GM18508 (cell line): Measurements from ENCODE around the gene PLXNB3.

ENCODE experiments used
- ATAC-seq: cut with Tn5 transposase; IDR thresholded peaks from one replicate; pipeline ENCODE4 v1.9.1; 2021; ENCODE audit warnings: moderate number of reproducible peaks; ENCODE audit not compliant: insufficient read depth, unreplicated experiment

The PLXNB3 gene

DNA sequence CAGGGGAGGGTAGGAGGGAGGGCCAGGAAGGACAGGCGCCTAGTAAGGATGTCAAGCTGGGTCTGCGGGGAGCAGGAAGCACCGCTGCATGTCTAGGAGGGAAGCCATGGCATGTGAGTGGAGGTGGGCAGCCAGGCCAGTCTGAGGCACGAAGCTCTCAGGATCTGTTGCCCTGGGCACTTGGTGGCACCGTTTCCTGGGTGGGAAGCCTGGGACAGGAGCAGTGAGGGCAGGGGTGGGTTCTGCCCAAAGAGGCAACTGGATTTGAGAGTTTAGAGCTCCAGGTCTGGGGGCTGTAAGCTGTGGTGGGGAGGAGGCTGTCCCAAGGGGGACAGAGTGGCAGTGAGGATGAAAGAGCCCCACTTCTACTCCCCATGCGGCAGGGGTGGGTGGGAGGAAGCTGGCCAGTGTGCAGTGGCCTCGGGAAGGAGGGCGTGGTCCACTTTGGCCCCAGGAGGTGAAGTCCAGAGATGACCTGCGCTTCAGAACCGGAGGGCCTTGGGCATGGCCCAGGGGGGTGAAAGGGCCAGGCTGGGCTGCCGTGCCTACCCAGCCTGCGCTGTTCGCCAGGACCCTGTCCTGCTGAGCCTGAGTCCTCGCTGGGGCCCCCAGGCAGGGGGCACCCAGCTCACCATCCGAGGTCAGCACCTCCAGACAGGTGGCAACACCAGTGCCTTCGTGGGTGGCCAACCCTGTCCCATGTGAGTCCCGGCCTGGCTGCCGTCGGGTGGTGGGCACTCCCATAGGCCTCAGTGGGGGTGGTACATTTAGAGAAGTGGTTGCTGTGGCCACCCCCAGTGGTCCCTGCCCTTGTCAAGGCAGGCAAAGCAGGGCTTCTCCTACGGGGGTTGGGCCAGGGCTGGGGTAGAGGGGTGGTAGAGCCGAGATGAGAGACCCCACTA, 8.5 kb downstream of the PLXNB3 start:
- no peak for ATAC-seq

DNA sequence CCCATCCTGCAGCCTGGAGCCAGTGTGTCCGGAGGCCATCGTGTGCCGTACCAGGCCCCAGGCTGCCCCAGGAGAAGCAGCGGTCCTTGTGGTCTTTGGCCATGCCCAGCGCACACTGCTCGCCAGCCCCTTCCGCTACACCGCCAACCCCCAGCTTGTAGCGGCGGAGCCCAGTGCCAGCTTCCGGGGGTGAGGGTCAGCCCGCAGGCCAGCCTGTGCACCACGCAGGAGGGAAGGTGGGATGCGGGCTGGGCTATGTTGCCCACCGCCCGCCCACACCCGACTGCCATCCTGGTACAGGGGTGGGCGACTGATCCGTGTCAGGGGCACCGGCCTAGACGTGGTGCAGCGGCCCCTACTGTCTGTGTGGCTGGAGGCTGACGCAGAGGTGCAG, 9.2 kb downstream of the PLXNB3 start:
- ATAC-seq = no peak

DNA sequence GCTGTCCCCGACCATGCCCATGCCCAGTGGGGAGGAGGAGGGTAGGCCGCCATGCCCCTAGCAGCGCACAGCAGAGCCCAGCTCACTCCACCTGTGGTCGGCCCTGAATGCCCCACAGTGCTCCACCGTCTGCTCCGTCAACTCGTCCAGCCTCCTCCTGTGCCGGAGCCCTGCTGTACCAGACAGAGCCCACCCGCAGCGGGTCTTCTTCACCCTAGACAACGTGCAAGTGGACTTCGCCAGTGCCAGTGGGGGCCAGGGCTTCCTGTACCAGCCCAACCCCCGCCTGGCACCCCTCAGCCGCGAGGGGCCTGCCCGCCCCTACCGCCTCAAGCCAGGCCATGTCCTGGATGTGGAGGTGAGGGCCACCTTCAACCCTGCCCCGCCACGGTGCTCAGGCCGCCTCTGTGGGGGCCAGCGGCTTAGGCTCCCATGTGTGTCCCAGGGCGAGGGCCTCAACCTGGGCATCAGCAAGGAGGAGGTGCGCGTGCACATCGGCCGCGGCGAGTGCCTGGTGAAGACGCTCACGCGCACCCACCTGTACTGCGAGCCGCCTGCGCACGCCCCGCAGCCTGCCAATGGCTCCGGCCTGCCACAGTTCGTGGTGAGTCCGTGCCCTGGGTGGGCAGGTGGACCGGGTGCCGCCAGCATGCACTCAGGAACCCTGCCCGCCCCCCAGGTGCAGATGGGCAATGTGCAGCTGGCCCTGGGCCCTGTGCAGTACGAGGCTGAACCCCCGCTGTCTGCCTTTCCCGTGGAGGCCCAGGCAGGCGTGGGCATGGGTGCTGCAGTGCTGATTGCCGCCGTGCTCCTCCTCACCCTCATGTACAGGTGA, 9.9 kb downstream of the PLXNB3 start:
- no peak for ATAC-seq

DNA sequence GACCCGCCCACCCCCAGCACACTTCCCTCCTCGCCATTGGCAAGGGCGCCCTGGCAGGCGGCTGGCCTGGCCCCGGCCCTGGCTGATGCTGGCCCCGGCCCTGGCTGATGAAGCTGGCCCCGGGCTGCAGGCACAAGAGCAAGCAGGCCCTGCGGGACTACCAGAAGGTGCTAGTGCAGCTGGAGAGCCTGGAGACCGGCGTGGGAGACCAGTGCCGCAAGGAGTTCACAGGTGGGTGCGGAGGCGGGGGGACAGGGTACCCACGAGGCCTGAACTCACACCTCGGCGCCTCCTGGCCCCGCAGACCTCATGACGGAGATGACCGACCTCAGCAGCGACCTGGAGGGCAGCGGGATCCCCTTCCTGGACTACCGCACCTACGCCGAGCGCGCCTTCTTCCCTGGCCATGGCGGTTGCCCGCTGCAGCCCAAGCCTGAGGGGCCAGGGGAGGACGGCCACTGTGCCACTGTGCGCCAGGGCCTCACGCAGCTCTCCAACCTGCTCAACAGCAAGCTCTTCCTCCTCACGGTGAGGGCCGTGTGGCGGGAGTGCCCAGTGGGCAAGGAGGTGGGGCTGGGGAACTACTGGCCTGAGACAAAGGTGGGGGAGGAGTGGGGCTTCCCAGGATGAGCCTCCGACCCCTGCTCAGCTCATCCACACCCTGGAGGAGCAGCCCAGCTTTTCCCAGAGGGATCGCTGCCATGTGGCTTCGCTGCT, 10.7 kb downstream of the PLXNB3 start:
- ATAC-seq = no peak

DNA sequence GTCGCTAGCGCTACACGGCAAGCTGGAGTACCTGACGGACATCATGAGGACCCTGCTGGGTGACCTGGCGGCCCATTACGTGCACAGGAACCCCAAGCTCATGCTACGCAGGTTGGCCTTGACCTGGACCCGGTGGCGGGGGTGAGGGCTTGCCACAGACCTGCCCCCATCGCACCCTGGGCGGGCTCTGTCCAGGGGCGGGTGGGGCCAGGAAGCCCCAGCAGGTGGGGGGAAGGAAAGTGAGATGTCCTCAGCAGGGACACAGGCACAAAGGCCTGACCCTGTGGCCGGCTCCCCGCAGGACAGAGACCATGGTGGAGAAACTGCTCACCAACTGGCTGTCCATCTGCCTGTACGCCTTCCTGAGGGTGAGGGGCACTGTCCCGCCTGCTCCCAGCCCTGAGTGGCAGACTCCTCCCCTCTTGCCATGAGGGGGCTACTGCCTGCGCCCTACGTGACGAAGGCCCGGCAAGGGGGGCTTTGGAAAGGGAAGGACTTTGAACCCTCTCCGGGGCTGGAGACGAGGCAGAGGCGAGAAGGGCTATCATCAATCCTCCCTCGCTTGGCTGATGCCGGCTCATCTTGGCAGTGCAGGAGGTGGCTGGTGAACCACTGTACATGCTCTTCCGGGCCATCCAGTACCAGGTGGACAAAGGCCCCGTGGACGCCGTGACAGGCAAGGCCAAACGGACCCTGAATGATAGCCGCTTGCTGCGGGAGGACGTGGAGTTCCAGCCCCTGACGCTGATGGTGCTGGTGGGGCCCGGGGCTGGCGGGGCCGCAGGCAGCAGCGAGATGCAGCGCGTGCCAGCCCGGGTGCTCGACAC, 11.5 kb downstream of the PLXNB3 start:
- ATAC-seq = no peak

DNA sequence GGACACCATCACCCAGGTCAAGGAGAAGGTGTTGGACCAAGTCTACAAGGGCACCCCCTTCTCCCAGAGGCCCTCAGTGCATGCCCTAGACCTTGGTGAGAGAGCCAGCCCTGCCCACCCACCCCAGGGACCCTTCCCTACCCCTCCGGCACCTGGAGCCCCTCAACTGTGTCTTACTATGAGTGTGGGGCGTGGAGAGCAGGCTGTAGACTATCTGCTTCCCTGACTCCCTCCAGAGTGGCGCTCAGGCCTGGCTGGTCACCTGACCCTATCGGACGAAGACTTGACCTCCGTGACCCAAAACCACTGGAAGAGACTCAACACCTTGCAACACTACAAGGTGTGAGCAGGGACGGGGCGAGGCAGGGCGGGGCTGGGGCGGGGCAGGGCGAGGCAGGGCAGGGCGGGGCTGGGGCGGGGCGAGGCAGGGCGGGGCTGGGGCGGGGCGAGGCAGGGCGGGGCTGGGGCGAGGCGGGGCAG, 12.1 kb downstream of the PLXNB3 start:
- ATAC-seq = no peak

DNA sequence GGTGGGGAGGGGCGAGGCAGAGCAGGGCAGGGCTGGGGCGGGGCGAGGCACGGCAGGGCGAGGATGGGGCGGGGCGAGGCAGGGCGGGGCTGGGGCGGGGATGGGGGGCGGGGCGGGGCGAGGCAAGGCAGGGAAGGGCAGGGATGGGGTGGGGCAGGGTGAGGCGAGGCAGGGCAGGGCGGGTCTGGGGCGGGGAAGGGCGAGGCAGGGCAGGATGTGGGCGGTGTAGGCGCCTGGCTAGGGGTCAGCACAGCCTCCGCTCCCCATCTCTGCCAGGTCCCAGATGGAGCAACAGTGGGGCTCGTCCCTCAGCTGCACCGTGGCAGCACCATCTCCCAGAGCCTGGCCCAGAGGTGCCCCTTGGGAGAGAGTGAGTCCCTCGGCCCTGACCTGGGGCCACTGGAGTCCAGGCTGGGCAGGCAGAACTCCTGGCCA, 12.6 kb downstream of the PLXNB3 start:
- ATAC-seq = no peak

DNA sequence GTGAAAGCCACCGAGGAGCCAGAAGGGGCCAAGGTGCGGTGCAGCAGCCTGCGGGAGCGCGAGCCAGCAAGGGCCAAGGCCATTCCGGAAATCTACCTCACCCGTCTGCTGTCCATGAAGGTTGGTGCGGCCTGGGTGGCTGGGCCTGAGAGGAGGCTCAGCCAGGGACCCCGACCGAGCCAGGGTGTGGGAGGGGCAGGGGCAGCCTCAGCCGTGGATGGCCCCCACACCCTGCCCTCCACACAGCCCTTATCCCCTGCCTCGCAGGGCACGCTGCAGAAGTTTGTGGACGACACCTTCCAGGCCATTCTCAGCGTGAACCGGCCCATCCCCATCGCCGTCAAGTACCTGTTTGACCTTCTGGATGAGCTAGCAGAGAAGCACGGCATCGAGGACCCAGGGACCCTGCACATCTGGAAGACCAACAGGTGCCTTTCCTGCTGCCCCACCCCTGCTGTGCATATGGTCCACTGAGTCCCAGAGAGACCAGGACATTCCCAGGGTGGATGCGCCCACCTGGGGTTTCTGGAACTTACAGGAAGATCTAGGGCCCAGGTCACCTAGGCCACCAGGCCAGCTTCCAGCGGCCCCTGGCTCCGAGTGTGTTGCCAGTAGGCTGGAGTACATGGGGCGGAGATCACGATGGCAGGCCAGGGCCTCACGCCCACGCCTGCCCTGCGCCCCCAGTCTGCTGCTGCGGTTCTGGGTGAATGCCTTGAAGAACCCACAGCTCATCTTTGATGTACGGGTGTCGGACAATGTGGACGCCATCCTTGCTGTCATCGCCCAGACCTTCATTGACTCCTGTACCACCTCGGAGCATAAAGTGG, 13.4 kb downstream of the PLXNB3 start:
- ATAC-seq = no peak

DNA sequence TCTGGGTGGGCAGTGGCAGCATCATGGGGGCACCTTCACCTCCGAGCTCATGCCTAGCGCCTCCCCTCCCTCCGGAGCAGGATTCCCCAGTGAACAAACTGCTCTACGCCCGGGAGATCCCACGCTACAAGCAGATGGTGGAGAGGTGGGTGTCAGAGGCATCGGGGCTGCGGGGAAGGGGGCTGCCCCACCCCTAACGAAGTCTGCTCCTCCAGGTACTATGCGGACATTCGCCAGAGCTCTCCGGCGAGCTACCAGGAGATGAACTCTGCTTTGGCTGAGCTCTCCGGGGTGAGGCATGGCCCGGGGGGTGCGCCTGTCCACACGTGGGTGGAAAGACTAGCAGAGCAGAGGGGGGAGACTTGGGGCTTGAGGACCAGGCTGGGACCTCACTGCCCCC, 14.1 kb downstream of the PLXNB3 start:
- ATAC-seq = no peak

DNA sequence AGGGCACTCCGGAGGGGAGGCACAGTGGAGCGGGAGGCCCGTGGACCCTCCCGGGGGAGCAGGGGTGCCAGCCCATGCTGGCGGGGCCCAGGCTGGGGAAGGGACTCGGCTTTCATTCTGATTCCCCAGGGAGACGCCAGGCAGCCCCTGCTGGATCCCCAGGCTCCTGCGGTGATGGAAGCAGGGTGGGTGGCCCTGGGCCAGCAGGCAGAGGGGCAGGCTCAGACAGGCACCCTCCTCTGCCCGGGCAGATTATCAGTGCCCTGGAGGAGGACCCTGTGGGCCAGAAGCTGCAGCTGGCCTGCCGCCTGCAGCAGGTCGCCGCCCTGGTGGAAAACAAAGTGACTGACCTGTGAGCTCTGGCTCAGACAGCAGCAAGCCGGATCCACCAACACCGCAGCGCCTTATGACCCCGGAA, 14.6 kb downstream of the PLXNB3 start:
- no peak for ATAC-seq

DNA sequence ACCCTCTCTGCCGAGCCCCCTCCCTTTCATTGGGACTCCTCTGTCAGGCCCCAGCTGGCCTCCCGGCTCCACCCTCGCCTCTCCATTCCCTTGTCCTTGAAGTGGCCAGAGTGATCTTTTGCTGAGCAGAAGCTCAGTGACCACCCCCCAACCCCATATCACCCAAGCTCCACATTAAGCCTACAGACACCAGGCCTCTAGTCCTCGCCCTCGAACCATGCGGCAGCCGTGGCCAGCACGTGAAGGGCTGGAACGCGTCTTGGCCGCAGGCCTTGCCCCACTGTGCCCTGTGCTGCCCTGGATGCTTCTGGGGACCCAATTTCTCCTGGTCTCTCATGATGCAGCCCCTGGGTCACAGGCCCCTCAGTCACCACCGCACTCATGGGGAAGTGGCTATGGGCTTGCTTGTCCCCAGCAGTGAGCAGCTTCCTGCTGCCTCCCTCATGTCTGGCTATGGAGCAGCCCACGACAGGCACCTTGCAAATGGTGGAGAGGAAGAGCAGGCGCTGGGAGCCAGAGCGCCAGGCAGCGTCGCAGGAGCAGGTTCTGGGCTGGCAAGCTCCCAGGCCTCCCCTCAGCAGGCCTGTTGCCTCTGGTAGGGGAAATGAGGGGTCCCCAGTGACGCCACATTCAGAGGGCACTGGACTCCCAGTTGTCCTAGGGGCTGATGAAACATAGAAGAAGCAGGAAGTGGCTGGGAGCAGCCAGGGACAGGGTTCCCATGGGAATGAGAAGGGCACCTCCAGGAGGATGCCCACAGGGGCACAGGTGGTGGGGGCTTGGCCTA, 16.0 kb downstream of the PLXNB3 start:
- no peak for ATAC-seq

DNA sequence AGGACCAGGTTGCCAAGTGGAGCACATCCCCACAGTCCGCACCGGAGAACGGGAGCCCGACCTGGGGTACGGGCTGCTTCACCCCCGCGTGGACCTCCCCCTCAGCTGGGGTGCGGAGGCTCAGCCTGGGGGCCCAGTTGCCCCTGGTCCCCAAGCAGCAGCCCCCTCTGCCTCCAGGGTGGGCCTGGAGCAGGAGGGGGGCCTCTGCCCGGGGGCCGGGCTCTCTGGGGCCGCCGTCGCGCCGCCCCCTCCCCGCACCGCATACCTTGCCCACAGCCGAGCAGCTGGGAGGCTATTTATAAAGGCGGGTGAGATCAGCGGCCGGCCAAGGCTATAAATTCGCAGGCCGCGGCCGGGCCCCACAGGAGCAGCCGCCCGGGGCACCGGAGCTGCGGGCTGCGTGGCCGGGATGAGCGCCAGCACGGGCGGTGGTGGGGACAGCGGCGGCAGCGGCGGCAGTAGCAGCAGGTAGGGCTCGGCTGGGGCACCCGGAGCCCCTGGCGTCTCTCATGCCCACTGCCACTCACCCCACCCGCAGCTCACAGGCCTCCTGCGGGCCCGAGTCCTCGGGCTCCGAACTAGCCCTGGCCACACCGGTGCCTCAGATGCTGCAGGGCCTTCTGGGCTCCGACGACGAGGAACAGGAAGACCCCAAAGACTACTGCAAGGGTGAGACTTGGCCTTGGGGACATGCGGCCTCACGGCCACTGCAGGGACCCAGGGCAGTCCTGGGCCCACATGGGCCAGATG, 16.8 kb downstream of the PLXNB3 start, which contains the start of gene SRPK3:
TSS of gene SRPK3 (plus strand) at position 364 of the 750 bp plus-strand sequence. CDS start at position 410, 46 bp downstream.
- no peak for ATAC-seq

DNA sequence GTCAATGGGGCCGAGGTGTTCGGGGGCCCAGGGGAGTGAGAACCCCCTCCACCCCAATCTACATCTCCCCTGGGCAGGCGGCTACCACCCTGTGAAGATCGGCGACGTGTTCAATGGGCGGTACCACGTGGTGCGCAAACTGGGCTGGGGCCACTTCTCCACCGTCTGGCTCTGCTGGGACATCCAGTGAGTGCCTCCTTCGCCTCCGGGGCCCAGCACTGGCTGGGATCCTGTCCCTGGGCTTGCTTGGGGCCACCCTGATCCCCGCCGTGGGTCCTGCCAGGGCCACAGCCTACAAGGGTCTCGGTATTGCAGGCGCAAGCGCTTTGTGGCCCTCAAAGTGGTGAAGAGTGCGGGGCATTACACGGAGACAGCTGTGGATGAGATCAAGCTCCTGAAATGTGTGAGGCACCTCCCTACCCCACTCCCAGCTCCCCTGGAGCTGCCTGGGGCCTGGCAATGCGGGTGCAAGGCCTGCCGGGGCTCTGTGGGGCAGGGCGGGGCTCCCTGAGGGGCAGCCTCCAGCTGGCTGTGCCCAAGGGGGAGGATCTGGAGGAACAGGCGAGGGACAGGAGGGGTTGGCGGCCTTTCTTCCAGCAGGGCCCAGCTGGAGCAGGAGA, 17.5 kb downstream of the PLXNB3 start:
- ATAC-seq = no peak

DNA sequence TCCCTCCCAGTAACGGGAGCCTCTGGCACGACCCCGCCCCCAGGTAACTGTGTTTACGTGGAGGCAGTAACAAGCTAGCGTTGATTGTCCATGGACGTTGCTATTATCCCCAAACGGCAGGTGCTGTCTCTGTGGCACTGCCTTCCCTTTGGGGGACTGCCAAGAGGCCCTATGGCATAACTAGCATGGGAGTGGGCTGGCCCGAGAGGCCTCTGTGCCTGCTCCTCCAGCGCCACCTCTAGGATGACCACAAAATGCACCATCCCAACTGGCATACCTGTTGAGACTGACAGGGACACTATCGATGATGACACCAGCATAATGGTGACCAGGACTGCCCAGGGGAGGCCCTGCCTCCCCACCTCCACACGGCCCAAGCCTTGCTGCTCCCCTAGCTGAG, 18.3 kb downstream of the PLXNB3 start:
- ATAC-seq = no peak

DNA sequence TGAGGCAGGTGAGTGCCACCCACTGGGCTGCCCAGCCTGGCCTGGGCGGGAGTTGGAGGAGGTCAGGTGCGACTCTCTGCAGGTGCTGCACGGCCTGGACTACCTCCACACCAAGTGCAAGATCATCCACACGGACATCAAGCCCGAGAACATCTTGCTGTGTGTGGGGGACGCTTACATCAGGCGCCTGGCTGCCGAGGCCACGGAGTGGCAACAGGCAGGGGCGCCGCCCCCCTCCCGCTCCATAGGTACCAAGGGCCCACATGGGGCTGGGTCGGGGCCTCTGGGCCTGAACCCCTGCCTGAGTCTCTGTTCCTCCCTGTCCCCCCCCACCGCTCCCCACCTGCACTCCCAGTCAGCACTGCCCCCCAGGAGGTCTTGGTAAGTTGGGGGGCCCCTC, 18.8 kb downstream of the PLXNB3 start:
- no peak for ATAC-seq

DNA sequence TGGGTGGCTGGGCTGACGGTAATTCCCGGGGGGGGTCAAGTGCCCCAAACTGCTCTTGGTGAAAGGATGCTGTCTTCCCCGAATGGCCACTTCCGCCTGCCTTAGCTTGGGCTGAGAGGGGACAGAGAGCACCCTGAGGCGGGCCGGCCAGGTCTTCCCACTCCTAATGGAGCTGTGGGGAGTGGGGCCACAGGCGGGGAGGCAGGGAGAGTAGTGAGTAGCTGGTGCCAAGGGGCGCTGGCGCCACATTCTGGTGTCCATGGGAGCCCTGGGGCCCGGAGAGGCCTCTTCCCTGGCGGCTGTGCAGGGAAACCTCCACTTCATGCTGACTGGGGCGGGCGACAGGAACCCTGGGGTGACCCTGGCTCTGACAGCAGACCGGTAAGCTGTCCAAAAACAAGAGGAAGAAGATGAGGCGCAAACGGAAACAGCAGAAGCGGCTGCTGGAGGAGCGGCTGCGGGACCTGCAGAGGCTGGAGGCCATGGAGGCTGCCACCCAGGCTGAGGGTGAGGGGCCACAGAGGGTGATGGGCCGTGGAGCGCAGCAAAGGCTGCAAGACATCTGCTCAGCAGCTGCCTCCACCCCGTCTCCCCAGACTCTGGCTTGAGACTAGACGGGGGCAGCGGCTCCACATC, 19.4 kb downstream of the PLXNB3 start:
- no peak for ATAC-seq
